KMS-11 (cell line): ENCODE data around the gene NEK5.

Experiments used
- H2AFZ ChIP-seq: fragments of 200-600 bp; sonication (generic); 2 replicates; pipeline ENCODE4 v1.6.1; 2016; ENCODE audit warnings: antibody characterized with exemption, mixed run types, low read depth
- H3K27ac ChIP-seq: fragments of 200-600 bp; sonication (generic); 2 replicates; pipeline ENCODE4 v1.6.1; 2016; ENCODE audit warnings: mild to moderate bottlenecking, mixed run types
- H3K27me3 ChIP-seq: fragments of 200-600 bp; sonication (generic); 2 replicates; pipeline ENCODE4 v1.6.1; 2017; ENCODE audit warnings: mild to moderate bottlenecking, low read depth, mixed run types, moderate library complexity; ENCODE audit not compliant: insufficient read depth
- H3K36me3 ChIP-seq: fragments of 200-600 bp; sonication (generic); 2 replicates; pipeline ENCODE4 v1.6.1; 2017; ENCODE audit warnings: mild to moderate bottlenecking, mixed run types; ENCODE audit not compliant: insufficient read depth
- H3K4me1 ChIP-seq: fragments of 200-600 bp; sonication (generic); 2 replicates; pipeline ENCODE4 v1.6.1; 2016; ENCODE audit warnings: mild to moderate bottlenecking, low read depth, mixed run types; ENCODE audit not compliant: poor library complexity, severe bottlenecking
- H3K4me2 ChIP-seq: fragments of 200-600 bp; sonication (generic); 2 replicates; pipeline ENCODE4 v1.7.0; 2016; ENCODE audit warnings: mild to moderate bottlenecking, mixed run types
- H3K4me3 ChIP-seq: fragments of 200-600 bp; sonication (generic); IDR thresholded peaks from 2 replicates; pipeline ENCODE4 v1.6.1; 2017; ENCODE audit warnings: low read depth, low read length, mixed read lengths; ENCODE audit not compliant: insufficient read depth
- H3K79me2 ChIP-seq: fragments of 200-600 bp; sonication (generic); 2 replicates; pipeline ENCODE4 v1.6.1; 2016; ENCODE audit warnings: low read depth, mixed run types; ENCODE audit not compliant: insufficient read depth
- H3K9ac ChIP-seq: fragments of 200-600 bp; sonication (generic); 2 replicates; pipeline ENCODE4 v1.6.1; 2016; ENCODE audit warnings: mild to moderate bottlenecking, mixed run types
- H4K20me1 ChIP-seq: fragments of 200-600 bp; sonication (generic); 2 replicates; pipeline ENCODE4 v1.6.1; 2016; ENCODE audit warnings: mild to moderate bottlenecking, mixed run types; ENCODE audit not compliant: insufficient read depth
- TF ChIP-seq, protein P1 (sequence below): fragments of 200-600 bp; sonication (generic); conservative IDR thresholded peaks from 2 replicates; pipeline ENCODE4 v1.6.1; 2017; ENCODE audit warnings: low read depth, mild to moderate bottlenecking, antibody characterized with exemption, low read length, moderate library complexity, mixed read lengths

Gene NEK5

DNA sequence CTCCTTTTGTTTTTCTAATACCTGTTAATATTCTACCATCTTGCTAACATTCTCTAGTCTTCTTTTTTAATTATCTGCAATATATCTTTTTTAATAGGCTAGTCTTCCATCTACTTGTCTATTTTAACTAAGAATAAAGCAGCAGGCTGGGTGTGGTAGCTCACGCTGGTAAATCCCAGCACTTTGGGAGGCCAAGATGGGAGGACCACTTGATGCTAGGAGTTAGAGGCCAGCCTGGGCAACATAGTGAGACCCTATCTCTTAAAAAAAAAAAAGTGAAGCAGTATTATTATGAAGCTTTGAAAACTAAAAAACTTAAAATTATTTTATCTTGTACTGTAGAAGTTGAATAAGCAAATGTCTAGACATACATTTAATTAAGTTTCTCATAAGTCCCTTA, 101.0 kb downstream of the NEK5 start:
- Histone ChIP-seq H3K27me3 (no peaks in the 10 kb centered on the region), H2AFZ (no peak overlapping the region), H3K4me3 (no peak overlapping the region), H3K4me2 (no peak overlapping the region), H3K36me3 (no peaks in the 10 kb centered on the region), H3K27ac (no peak overlapping the region), H3K9ac (no peak overlapping the region), H3K79me2 (no peaks in the 10 kb centered on the region), H4K20me1 (no peaks in the 10 kb centered on the region), H3K4me1 (no peaks in the 10 kb centered on the region)
- TF ChIP-seq, protein P1, sequence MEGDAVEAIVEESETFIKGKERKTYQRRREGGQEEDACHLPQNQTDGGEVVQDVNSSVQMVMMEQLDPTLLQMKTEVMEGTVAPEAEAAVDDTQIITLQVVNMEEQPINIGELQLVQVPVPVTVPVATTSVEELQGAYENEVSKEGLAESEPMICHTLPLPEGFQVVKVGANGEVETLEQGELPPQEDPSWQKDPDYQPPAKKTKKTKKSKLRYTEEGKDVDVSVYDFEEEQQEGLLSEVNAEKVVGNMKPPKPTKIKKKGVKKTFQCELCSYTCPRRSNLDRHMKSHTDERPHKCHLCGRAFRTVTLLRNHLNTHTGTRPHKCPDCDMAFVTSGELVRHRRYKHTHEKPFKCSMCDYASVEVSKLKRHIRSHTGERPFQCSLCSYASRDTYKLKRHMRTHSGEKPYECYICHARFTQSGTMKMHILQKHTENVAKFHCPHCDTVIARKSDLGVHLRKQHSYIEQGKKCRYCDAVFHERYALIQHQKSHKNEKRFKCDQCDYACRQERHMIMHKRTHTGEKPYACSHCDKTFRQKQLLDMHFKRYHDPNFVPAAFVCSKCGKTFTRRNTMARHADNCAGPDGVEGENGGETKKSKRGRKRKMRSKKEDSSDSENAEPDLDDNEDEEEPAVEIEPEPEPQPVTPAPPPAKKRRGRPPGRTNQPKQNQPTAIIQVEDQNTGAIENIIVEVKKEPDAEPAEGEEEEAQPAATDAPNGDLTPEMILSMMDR, result no peak

DNA sequence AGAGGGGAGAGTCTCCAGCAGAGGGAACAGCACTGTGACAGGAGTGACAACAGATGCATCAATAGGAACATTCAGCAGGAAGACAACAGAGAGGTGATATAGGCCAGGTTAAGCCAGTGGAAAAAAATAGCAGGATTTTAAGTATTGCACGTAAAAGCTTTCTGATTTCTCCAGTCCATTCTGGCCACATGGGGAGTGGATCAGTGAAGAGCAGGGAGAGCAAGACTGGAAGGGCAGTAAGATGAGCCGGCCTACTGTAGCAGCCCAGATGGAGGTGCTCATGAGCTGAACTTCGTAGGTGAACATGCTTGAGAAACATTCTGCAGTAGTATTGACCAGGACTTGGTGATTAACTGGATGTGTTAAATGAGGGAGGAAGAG, 102.6 kb downstream of the NEK5 start:
- no peaks in the 10 kb centered on the region for H3K27me3 ChIP-seq
- H3K4me2 ChIP-seq, result no peak overlapping the region
- H3K79me2 ChIP-seq, result no peaks in the 10 kb centered on the region
- H3K4me3 ChIP-seq, result no peak overlapping the region
- TF ChIP-seq, protein P1, result no peak
- H3K27ac ChIP-seq, result no peak overlapping the region
- H3K36me3 ChIP-seq, result no peaks in the 10 kb centered on the region
- H4K20me1 ChIP-seq, result no peaks in the 10 kb centered on the region
- H3K9ac ChIP-seq, result no peak overlapping the region
- no peak overlapping the region for H2AFZ ChIP-seq
- H3K4me1 ChIP-seq, result no peaks in the 10 kb centered on the region

DNA sequence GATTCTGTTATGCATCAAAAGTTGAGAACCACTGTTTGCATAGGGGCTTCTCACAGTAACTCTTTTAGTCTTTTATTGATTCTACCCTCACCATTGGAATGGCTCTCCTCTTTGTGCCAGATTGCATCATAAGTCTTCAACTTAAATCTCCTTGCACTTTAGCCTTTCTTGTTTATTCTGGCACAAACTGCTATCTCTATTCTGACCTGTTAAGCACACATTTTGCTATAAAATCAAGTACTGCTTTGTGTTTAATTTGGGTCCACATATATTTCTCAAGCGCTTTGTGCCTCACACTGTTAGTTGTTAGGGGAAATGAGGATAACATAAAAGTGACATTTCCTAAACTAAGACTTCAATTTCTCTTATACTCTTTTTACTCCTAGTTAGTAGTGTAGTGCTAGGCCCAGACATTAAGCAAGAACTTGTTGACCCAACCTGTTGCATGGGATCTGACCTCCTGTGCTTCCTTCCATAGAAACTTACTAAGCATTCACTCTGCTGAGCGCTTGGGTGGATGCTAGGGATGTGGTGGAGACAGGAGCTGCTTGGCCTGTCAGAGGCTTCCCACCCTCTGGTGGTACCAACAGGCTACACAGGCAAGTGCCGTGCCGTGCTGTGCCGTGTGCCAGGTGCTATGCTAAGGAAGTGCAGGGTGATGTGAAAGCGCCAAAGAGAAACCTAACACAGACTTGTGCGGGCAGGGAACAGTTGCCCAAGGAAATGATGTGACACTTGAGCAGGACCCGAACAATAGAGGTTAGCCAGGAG, 103.2 kb downstream of the NEK5 start:
- H3K9ac ChIP-seq, result no peak overlapping the region
- H3K4me2 ChIP-seq, result no peak overlapping the region
- no peaks in the 10 kb centered on the region for H4K20me1 ChIP-seq
- no peak overlapping the region for H2AFZ ChIP-seq
- no peaks in the 10 kb centered on the region for H3K79me2 ChIP-seq
- TF ChIP-seq, protein P1, result no peak
- H3K4me3 ChIP-seq, result no peak overlapping the region
- H3K36me3 ChIP-seq, result no peaks in the 10 kb centered on the region
- no peaks in the 10 kb centered on the region for H3K4me1 ChIP-seq
- no peaks in the 10 kb centered on the region for H3K27me3 ChIP-seq
- no peak overlapping the region for H3K27ac ChIP-seq

DNA sequence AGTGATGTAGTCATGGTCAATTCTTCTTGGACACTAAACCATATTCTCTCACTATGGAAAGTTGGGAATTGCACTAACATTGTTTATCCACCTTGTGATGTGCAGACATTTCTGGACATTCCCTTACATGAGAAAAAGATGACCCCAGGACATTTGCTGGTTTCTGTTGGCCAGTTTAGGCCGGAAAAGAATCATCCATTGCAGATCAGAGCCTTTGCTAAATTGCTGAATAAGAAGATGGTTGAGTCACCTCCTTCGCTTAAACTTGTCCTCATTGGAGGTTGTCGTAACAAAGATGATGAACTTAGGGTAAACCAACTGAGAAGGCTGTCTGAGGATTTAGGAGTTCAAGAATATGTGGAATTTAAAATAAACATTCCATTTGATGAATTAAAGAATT, 104.4 kb downstream of the NEK5 start, which contains the start of gene UTP14C:
Gene UTP14C, plus strand, starts transcription at position 211 of the 400 bp plus-strand sequence. CDS start 4,114 bp downstream, outside the sequence.
- Histone ChIP-seq H3K27ac (no peak within 1 kb of the TSS), H3K9ac (no peak within 1 kb of the TSS), H3K4me3 (no peak within 1 kb of the TSS), H3K36me3 (no peaks in the 10 kb centered on the region), H3K4me2 (no peak within 1 kb of the TSS), H3K4me1 (no peaks in the 10 kb centered on the region), H4K20me1 (no peaks in the 10 kb centered on the region), H2AFZ (no peak within 1 kb of the TSS), H3K79me2 (no peaks in the 10 kb centered on the region), H3K27me3 (no peaks in the 10 kb centered on the region)
- TF ChIP-seq, protein P1, result no peak
